K562 (cell line): ENCODE measurements around the gene NT5C. TPM values are rescaled to one million over a fixed set of nuclear protein-coding genes. Genes with fewer than 3 reads are reported as not detected.

ENCODE experiments used
- MGA ChIP-seq: fragments of 450-650 bp; IDR thresholded peaks from 2 replicates; pipeline ENCODE4 v1.6.1; 2016; ENCODE audit warnings: mild to moderate bottlenecking, moderate library complexity
- polyA plus RNA-seq, 8 experiments: library from polyadenylated mRNA; depleted of rRNA in 4 of 8; stranded (reverse) in 5 of 8; unstranded in 3 of 8; fragments of >200 nt; fragmentation: Nextera tagmentation in 2 of 8; fragmentation: Illumina TruSeq in 1 of 8; extraction: Ambion mirVana in 2 of 8; extraction: Trizol in 1 of 8; gene quantifications; 2 replicates each; pipeline versions ENCODE4 v1.2.1 to v1.2.3, GENCODE V29; 2011 to 2014; ENCODE audit warnings: inconsistent platforms in 1 of 8, missing spikeins in 1 of 8
- total RNA-seq, 7 experiments: library from RNA; depleted of rRNA in 6 of 7; stranded (reverse); fragments of >200 nt in 6 of 7; fragmentation: Illumina TruSeq in 2 of 7; extraction: Trizol in 2 of 7; gene quantifications; 2 replicates each; pipeline versions ENCODE4 v1.2.1 to v1.2.3, GENCODE V29; 2011 to 2021; ENCODE audit warnings: low replicate concordance in 1 of 7
- TF ChIP-seq, protein P1 (sequence below): fragments of 250-450 bp; sonication (Bioruptor Pico); IDR thresholded peaks from 2 replicates; pipeline ENCODE4 v1.5.0; 2021

Gene NT5C
- total and polyA plus RNA-seq, 9 of the 15 experiments (the other 6 are each of a cell fraction or from before 2014, with no cell fraction given): 2.9 to 205 (median 45.0) TPM

GRCh38 chr17:75152523-75152921 lies 21.0 kb upstream of the NT5C start (continued):
- 0 out of 2 replicates have a peak, but pooled peaks have one; percentile 11 for TF ChIP-seq MGA
- TF ChIP-seq, protein P1, sequence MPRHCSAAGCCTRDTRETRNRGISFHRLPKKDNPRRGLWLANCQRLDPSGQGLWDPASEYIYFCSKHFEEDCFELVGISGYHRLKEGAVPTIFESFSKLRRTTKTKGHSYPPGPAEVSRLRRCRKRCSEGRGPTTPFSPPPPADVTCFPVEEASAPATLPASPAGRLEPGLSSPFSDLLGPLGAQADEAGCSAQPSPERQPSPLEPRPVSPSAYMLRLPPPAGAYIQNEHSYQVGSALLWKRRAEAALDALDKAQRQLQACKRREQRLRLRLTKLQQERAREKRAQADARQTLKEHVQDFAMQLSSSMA (CRISPR knock-in tag): no peak
- TF ChIP-seq, all 486 proteins: peak for 6
